Hindlimb muscle (tissue), 1 donor: ENCODE measurements around the gene DDHD1. TPM values are rescaled to one million over a fixed set of nuclear protein-coding genes. Genes with fewer than 3 reads are reported as not detected.

Experiments used
- DNase-seq: peaks from one replicate; pipeline ENCODE4 v3.0.0-alpha.2; 2013
- polyA plus RNA-seq: library from polyadenylated mRNA; unstranded; fragments of 120-200 nt; gene quantifications from one replicate; pipeline ENCODE4 v1.2.1, GENCODE V29; 2013; ENCODE audit not compliant: insufficient read length

The DDHD1 gene
- polyA plus RNA-seq, 1 donor = 4.9 TPM

GRCh38 chr14:53027562-53027961 is 125.6 kb downstream of the DDHD1 start:
- no peak for DNase-seq

- DNase-seq = no peak
These were observed 126.1 kb downstream of the DDHD1 start for GRCh38 chr14:53027041-53027440.

DNA sequence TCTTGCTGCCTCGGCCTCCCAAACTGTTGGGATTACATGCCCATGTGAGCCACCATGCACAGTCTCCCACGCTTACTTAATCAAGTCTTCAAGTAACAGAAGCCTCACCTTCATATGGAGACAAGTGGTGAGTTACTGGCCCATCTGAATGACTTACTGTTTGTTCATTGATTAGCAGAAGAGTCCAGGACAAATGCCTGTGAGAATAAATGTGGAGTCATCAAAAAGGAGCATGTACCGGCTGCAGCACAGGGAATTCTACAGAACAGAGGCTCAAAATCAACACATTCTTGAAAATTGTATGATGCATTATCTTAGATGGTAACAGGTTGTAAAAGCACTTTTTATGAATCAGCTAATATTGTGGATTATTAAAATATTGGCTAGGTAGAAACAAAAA is 129.8 kb downstream of the DDHD1 start:
- no peak for DNase-seq

DNA sequence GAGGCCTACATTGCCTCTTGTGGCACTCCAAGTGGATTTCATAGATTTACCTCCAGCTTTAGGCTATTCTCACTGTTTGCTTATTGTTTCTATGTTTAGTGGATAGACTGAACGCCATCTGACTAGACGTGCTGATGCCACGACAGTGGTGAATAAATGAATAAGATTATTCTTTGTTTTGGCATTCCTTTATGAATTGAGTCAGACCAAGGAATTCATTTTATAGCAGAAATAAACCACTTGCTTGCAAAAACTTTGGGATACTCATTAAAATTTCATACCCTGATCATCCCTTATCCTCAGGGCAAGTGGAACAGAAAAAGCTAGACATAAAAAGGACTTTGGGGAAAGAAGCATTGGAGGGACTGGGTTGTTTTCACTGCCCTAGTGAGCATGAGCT is 130.5 kb downstream of the DDHD1 start:
- DNase-seq = no peak

DNA sequence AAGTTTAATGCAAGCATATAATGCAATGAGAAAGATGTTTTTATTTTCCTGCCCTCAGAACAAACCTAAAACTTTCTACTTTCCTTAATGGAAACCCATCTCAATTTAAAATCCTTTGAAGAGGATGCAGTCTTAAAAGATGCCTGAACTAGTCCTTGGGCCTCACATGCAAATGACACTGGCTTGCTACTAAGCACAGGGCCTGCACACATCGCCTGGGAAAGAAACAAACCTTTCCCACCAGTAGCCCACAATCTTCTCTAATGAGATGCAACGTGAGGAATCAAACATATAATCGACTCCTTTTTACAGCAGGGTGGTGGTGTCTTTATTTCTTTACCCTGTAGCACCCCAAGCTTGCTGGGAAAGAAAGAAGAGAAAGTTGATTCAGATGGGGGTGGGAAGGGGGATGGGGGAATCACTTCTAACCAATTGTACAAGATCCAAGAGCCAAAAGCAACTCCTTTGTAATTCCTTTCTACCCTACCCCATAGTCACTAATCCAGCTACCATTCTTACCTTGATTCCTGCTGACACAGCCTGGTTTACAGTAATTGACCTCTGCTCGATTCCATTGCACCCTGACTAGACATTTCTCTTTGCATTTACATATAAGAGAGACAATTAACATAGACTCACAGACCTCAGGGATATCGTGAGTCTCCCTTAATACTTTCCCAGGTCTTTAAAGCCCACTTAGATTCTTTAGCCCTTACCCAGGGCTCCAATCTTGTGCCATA is 132.8 kb downstream of the DDHD1 start:
- DNase-seq = no peak

DNA sequence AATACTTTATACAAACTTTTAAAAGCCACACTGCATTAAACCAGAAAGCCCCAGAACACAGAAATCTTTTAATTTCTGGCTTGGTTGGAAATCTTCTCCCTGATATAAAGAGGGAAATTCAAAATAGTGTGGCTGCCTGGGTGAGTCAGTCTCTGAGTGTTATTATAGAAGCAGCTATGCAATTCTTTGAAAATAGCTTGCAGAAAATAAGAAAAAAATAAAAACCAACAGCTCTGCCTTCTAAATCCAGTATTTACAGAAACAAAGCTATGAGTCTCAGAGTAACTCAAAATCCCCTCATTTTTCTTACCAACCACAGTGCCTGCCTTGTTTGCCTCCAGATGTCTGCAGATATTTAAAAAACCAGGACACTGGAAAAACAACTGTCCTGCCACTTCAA is 133.7 kb downstream of the DDHD1 start:
- no peak for DNase-seq

DNA sequence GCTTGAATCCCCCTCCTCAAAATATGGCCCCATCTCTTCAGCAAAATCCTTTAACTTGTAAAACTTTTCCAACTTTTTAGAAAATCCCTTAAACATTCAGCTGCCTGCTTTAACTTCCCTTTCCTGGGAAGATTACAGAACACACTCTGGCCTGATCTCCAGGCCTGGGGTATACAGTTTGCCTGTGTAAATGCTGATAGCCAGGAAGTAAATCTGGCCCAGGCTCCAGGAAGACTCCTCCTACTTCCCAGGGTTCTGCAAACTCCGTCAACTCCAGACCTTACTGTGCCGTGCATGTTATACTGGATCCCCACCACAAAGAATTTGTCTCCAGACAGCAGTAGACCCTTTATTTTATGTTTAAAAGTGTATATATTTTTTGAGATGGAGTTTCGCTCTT is 135.3 kb downstream of the DDHD1 start:
- no peak for DNase-seq

GRCh38 chr14:53016919-53017318 is 136.2 kb downstream of the DDHD1 start:
- DNase-seq = no peak

- DNase-seq = no peak
These were observed 136.6 kb downstream of the DDHD1 start for GRCh38 chr14:53016491-53016890.

DNA sequence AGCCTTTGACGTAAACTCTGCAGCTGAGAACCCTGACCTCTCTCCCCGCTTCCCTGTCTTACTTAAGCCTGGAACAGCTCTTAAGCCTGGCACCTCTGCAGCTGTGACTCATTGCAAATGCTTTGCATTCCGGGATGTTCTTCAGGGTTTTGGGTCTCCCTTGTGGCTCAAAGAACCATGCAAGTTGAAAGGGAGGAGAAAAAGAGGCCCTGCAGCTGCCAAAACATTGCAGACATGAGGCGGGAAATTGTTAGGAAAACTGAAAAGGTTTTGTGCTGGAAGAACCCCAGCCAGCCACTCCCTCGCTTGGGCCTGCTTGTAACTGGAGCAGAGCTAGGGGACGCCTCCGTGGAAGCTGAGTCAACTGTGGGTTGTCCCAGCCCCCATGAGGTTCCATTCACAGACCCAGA is 142.1 kb downstream of the DDHD1 start:
- peak; percentile 80 for DNase-seq

GRCh38 chr14:53010193-53011040 is 142.7 kb downstream of the DDHD1 start:
- DNase-seq = no peak

DNA sequence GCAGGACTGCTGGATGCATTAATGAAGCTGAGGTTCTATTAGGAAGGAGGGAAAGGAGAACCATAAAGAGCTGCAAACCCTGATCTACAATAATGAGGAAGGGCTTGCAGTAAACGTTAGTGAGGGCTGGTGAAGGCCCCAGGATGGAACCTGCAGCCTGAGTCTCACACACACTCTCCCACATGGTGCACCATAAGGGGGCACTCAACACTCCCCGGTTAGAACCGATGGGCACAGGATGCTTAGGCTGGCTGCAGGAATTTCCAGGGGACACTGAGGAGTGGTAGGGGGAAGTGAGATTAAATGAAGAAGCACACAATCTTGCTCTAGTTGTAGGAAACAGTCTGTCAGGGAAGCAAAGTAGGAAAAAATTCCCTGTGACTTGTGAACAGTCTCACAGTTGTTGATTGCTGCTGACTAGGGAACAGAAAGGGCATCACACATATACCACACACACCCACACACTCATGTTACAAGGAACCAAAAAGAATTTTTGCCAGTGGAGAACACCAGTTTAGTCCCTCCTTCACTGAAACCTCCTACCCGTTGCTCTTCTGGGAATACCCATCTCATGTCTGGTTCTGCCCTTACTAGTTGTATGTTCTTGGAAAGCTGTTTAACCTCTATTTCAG is 146.1 kb downstream of the DDHD1 start:
- DNase-seq = no peak

DNA sequence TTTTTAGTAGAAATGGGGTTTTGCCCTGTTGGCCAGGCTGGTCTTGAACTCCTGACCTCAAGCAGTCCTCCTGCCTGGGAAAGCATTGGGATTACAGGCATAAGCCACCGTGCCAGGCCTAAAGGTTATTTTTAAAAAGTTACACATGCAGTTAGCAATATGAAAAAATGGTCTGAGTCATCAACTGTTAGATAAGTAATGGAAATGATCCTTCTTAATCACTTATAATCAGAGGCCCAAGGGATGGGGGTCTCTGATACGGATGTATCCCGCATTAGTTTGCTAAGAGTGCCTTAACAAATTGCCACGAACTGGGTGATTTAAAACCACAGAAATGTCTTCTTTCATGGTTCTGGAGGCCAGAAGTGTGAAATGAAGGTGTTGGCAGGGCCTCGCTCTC is 148.1 kb downstream of the DDHD1 start:
- no peak for DNase-seq

GRCh38 chr14:53003776-53004175 is 149.3 kb downstream of the DDHD1 start:
- no peak for DNase-seq

GRCh38 chr14:53002576-53002975 is 150.5 kb downstream of the DDHD1 start:
- DNase-seq = no peak

- DNase-seq = no peak
These were observed 151.2 kb downstream of the DDHD1 start for GRCh38 chr14:53001787-53002378.

DNA sequence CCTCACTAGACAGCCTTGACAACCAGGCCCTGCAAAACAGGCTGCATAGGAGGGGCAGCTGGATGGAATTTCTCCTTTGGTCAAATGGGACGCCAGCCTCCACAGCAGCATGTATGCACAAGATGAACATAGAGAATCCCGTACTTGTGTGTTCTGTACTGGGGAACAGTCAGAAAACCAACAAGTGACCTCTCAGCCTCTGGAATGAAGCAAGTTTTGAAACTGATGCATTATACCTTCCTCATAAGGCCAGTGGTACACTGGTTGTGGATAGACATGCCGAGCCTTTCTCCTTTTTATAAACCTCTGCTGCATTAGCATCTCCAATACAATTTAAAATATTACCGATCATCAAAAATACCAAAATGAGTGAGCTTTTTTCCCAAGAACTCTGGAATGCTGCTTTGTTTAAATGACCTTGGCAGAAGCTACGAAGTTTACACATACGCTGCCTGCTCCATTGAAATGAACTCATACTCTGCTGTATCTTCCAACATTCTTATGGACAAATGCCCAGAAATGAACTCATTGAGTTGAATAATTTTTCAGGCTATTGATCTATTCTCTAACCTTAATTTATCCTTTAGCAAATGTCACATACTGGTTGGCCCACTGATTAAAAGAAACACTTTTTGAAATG is 154.6 kb downstream of the DDHD1 start:
- peak; percentile 79 for DNase-seq

- DNase-seq = no peak
These were observed 156.6 kb downstream of the DDHD1 start for GRCh38 chr14:52996493-52996892.

GRCh38 chr14:52995998-52996397 is 157.1 kb downstream of the DDHD1 start:
- DNase-seq = no peak

- DNase-seq = no peak
These were observed 160.8 kb downstream of the DDHD1 start for GRCh38 chr14:52992236-52992870.

DNA sequence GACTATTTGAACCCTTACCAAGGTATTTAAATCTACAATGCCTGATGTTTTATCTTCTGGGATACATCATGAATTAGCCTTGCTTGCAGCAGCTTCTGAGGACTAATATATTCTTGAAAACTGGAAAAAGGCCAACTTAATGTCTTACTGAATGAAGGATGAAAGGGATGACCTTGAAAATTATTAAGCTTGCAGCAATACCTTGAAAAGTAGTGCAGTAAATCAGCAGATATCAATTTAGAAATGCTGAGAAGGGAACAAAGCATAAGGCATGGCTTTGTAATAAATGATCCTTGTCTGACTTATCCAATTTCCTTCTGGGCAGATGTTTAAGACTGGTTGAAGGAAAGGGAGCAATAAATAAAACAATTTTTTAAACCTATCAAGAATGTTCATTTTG is 165.0 kb downstream of the DDHD1 start:
- no peak for DNase-seq

- no peak for DNase-seq
These were observed 165.6 kb downstream of the DDHD1 start for GRCh38 chr14:52987514-52987913.
